K562 (cell line): ENCODE results near the gene HMCES.

Experiments
- CREB1 ChIP-seq, 2 experiments: sonication (generic) in 1 of 2; formaldehyde crosslinking in 1 of 2; IDR thresholded peaks; 2 replicates each; pipeline versions ENCODE4 v1.6.1 to v1.8.0; 2012 to 2022; ENCODE audit warnings: inconsistent platforms in 1 of 2, mild to moderate bottlenecking in 1 of 2, missing genetic modification reagents in 1 of 2, moderate library complexity in 1 of 2
- CTCF ChIP-seq, 3 experiments: IDR thresholded peaks in 2 of 3; conservative IDR thresholded peaks in 1 of 3; 2 replicates each; pipeline ENCODE4 v1.5.1; 2011 to 2012; ENCODE audit warnings: low read length in 3 of 3, mild to moderate bottlenecking in 3 of 3, control low read depth in 2 of 3, improper control_type of control experiment in 1 of 3, inconsistent platforms in 1 of 3, low read depth in 1 of 3, mixed read lengths in 1 of 3, moderate library complexity in 1 of 3; ENCODE audit not compliant: insufficient read depth in 2 of 3
- EP300 ChIP-seq: IDR thresholded peaks from 2 replicates; pipeline ENCODE4 v1.6.1; 2012; ENCODE audit warnings: low read length, improper control_type of control experiment
- FOSL1 ChIP-seq: fragments of 200-800 bp; sonication (Bioruptor generic); conservative IDR thresholded peaks from 2 replicates; pipeline ENCODE4 v1.6.1; 2016; ENCODE audit warnings: missing genetic modification characterization, missing compliant biosample characterization
- FUS ChIP-seq: fragments of 200-400 bp; formaldehyde crosslinking; optimal IDR thresholded peaks from 2 replicates; pipeline ENCODE3; 2017; ENCODE audit warnings: low read depth, low read length
- MAFK ChIP-seq: IDR thresholded peaks from 2 replicates; pipeline ENCODE4 v1.6.1; 2011; ENCODE audit warnings: low read length, improper control_type of control experiment
- MYC ChIP-seq, 2 experiments: fragments of 250-450 bp in 1 of 2; sonication (Bioruptor Pico) in 1 of 2; IDR thresholded peaks; 2 replicates each; pipeline versions ENCODE4 v1.5.1 to v1.6.1; 2012 to 2021; ENCODE audit warnings: low read depth in 2 of 2, borderline replicate concordance in 1 of 2, improper control_type of control experiment in 1 of 2, low read length in 1 of 2, mild to moderate bottlenecking in 1 of 2, moderate library complexity in 1 of 2
- NCOA2 ChIP-seq, 2 experiments: fragments of 450-650 bp; IDR thresholded peaks; 2 replicates each; pipeline ENCODE4 v1.6.1; 2018; ENCODE audit warnings: mild to moderate bottlenecking in 2 of 2, moderate library complexity in 1 of 2; ENCODE audit not compliant: partially characterized antibody in 2 of 2
- RERE ChIP-seq: sonication (generic); formaldehyde crosslinking; IDR thresholded peaks from 2 replicates; pipeline ENCODE4 v1.8.0; 2023; ENCODE audit warnings: missing genetic modification reagents, mild to moderate bottlenecking, borderline replicate concordance
- RFX5 ChIP-seq: IDR thresholded peaks from 2 replicates; pipeline ENCODE4 v1.6.1; 2011; ENCODE audit warnings: low read depth, mild to moderate bottlenecking, improper control_type of control experiment, low read length
- SREBF2 ChIP-seq: sonication (generic); formaldehyde crosslinking; IDR thresholded peaks from 2 replicates; pipeline ENCODE4 v1.4.0; 2020; ENCODE audit warnings: mild to moderate bottlenecking, missing genetic modification reagents
- ZNF174 ChIP-seq: fragments of 250-450 bp; sonication (Bioruptor Pico); IDR thresholded peaks from 2 replicates; pipeline ENCODE4 v1.4.0; 2020; ENCODE audit warnings: mild to moderate bottlenecking
- ZNF239 ChIP-seq: fragments of 250-450 bp; sonication (Bioruptor Pico); IDR thresholded peaks from 2 replicates; pipeline ENCODE4 v1.4.0; 2020; ENCODE audit warnings: mild to moderate bottlenecking

- TF ChIP-seq CREB1 (IDR thresholded peaks at IDR 0.05): no peak
- TF ChIP-seq CREB1 (CRISPR knock-in tag; IDR thresholded peaks at IDR 0.05): no peak
- TF ChIP-seq NCOA2 (IDR thresholded peaks at IDR 0.05; ENCODE audit: partially characterized antibody in 2 of 2): no peak
- TF ChIP-seq FOSL1 (tag): no peak
- no peak for TF ChIP-seq EP300
- TF ChIP-seq FUS: no peak
- no peak for TF ChIP-seq CTCF (IDR thresholded peaks at IDR 0.05 in 2 of 3, conservative IDR thresholded peaks at IDR 0.05 in 1 of 3; ENCODE audit: insufficient read depth in 2 of 3, low read depth in 1 of 3, low read length in 3 of 3)
- no peak for TF ChIP-seq MAFK
- TF ChIP-seq RFX5: no peak
- no peak for TF ChIP-seq ZNF239
- no peak for TF ChIP-seq SREBF2 (CRISPR knock-in tag)
- no peak for TF ChIP-seq ZNF174 (CRISPR knock-in tag)
- TF ChIP-seq MYC (IDR thresholded peaks at IDR 0.05; ENCODE audit: low read depth, low read length): no peak
- TF ChIP-seq MYC (CRISPR knock-in tag; IDR thresholded peaks at IDR 0.05; ENCODE audit: borderline replicate concordance, low read depth): no peak
- no peak for TF ChIP-seq RERE
These were observed 41.6 kb downstream of the HMCES start for GRCh38 chr3:129320261-129320660.
